Stimulated activated CD4-positive, alpha-beta T cell treated with anti-CD3 and anti-CD28 coated beads, TNF-alpha, amount 100 ng/mL, for 4 hours (primary cell): ENCODE measurements around the gene ADCK2.
A peak's percentile ranks its signal among the peaks of the same experiment; 100 is the strongest.
"Not testable (repeated sequence)": the region's sequence is repeated elsewhere in the genome, so short reads cannot be mapped to it uniquely, and the experiment has no call there.

Experiments
- DNase-seq, 3 experiments: peaks; one replicate each; pipeline ENCODE4 v3.0.0-alpha.2; 2020; ENCODE audit warnings: low read depth in 3 of 3

Gene ADCK2

GRCh38 chr7:140695381-140695780 is 22.6 kb downstream of the ADCK2 start:
- no peak for DNase-seq

- peak in 2 of 3 experiments; percentile 87 to 92 for DNase-seq
Observed at GRCh38 chr7:140696024-140696679, 23.4 kb downstream of the ADCK2 start.

GRCh38 chr7:140696680-140697446 is 24.1 kb downstream of the ADCK2 start, which contains the start of gene NDUFB2:
NDUFB2 (plus strand) TSS chr7:140696708; CDS start chr7:140696745, 37 bp downstream.
- peak in 2 of 3 experiments; percentile 47 to 90 for DNase-seq

- DNase-seq: no peak
Observed at GRCh38 chr7:140697447-140698143, 24.9 kb downstream of the ADCK2 start.

GRCh38 chr7:140698477-140698876 is 25.7 kb downstream of the ADCK2 start:
- DNase-seq: no peak

- DNase-seq: no peak
Observed at GRCh38 chr7:140702774-140703173, 30.0 kb downstream of the ADCK2 start.

- no peak for DNase-seq
Observed at GRCh38 chr7:140704205-140704604, 31.5 kb downstream of the ADCK2 start.

GRCh38 chr7:140707132-140707531 is 34.4 kb downstream of the ADCK2 start:
- no peak for DNase-seq

- not testable (repeated sequence) for DNase-seq
Observed at GRCh38 chr7:140708764-140709163, 36.0 kb downstream of the ADCK2 start.

GRCh38 chr7:140712392-140712791 is 39.6 kb downstream of the ADCK2 start:
- DNase-seq: not testable (repeated sequence)

GRCh38 chr7:140714331-140715040 is 41.7 kb downstream of the ADCK2 start:
- no peak for DNase-seq

GRCh38 chr7:140719721-140720120 is 47.0 kb downstream of the ADCK2 start:
- no peak for DNase-seq

GRCh38 chr7:140722254-140722653 is 49.5 kb downstream of the ADCK2 start:
- DNase-seq: no peak

- peak in 1 of 3 experiments; percentile 3 for DNase-seq
Observed at GRCh38 chr7:140723006-140723405, 50.3 kb downstream of the ADCK2 start.

GRCh38 chr7:140723574-140723973 is 50.8 kb downstream of the ADCK2 start:
- no peak for DNase-seq

GRCh38 chr7:140724706-140725105 is 52.0 kb downstream of the ADCK2 start:
- no peak for DNase-seq

GRCh38 chr7:140726281-140726680 is 53.5 kb downstream of the ADCK2 start:
- no peak for DNase-seq

GRCh38 chr7:140732416-140732815 is 59.7 kb downstream of the ADCK2 start:
- DNase-seq: no peak

- DNase-seq: no peak
Observed at GRCh38 chr7:140734096-140734495, 61.4 kb downstream of the ADCK2 start.

GRCh38 chr7:140734729-140735128 is 62.0 kb downstream of the ADCK2 start:
- no peak for DNase-seq

GRCh38 chr7:140738280-140738679 is 65.5 kb downstream of the ADCK2 start:
- DNase-seq: no peak

- not testable (repeated sequence) for DNase-seq
Observed at GRCh38 chr7:140743255-140743654, 70.5 kb downstream of the ADCK2 start.
